ENCODE results near the gene CR2.
"Not testable (repeated sequence)": the region's sequence is repeated elsewhere in the genome, so short reads cannot be mapped to it uniquely, and the experiment has no call there.

The CR2 gene

DNA sequence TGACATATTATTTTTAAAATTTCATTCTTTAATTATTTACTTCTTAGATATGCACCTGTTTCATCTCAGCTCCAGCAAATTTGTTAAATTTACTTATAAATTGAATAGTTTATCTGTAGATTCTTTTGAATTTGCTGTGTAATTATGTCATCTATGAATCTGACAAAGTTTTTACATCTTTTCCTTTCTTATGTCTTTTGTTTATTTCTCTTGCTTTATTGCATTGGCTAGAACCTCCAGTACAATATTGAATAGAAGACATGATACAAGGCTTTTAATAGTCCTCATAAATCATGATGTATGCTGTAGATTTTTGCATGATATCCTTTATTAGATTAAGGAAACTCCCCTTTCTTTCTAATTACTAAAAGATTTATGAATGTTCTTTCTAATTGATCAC is 62.6 kb downstream of the CR2 start:
- Histone ChIP-seq H3K4me3 (ENCODE audit: low read length) (no peak overlapping the region), H3K27me3 (ENCODE audit: control insufficient read depth, insufficient read depth, low read length) (no peaks in the 10 kb centered on the region), H3K36me3 (ENCODE audit: control insufficient read depth, low read depth, low read length) (no peaks in the 10 kb centered on the region), H3K9ac (ENCODE audit: low read length) (no peak overlapping the region), H3K9me3 (ENCODE audit: control insufficient read depth, low read depth, low read length) (no peaks in the 10 kb centered on the region), H3K27ac (ENCODE audit: low read length) (no peak overlapping the region), H3K4me1 (ENCODE audit: control insufficient read depth, low read depth, low read length) (no peaks in the 10 kb centered on the region)

DNA sequence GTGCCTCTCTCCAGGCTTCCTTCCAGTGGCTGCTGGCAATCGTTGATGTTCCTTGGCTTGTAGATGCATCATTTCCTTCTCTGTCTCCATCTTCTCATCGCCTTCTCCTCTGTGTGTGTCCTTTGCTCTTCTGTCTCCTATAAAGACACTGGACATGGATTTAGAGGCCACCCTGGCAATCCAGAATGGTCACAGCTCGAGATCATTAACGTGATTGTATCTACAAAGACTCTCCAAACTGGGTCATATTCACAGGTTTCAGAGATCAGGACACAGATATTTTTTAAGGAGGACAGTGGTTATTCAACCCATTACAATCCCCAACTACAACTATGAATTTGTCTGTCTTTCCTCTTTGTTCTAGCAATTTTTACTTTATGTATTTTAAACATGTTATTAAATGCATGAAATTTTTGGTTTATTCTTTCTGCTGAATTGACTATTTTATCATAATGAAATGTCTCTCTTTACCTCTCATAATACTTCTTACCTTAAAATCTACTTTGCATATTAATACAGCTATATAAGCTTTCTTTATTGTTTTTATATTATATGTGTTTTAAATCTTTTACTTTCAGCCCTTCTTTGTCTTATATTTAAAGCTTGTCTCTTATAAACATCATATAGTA is 64.6 kb downstream of the CR2 start:
- Histone ChIP-seq H3K27ac (ENCODE audit: low read length) (no peak overlapping the region), H3K9ac (ENCODE audit: low read length) (no peak overlapping the region), H3K4me1 (ENCODE audit: control insufficient read depth, low read depth, low read length) (no peaks in the 10 kb centered on the region), H3K27me3 (ENCODE audit: control insufficient read depth, insufficient read depth, low read length) (no peaks in the 10 kb centered on the region), H3K4me3 (ENCODE audit: low read length) (no peak overlapping the region), H3K9me3 (ENCODE audit: control insufficient read depth, low read depth, low read length) (no peaks in the 10 kb centered on the region), H3K36me3 (ENCODE audit: control insufficient read depth, low read depth, low read length) (no peaks in the 10 kb centered on the region)

DNA sequence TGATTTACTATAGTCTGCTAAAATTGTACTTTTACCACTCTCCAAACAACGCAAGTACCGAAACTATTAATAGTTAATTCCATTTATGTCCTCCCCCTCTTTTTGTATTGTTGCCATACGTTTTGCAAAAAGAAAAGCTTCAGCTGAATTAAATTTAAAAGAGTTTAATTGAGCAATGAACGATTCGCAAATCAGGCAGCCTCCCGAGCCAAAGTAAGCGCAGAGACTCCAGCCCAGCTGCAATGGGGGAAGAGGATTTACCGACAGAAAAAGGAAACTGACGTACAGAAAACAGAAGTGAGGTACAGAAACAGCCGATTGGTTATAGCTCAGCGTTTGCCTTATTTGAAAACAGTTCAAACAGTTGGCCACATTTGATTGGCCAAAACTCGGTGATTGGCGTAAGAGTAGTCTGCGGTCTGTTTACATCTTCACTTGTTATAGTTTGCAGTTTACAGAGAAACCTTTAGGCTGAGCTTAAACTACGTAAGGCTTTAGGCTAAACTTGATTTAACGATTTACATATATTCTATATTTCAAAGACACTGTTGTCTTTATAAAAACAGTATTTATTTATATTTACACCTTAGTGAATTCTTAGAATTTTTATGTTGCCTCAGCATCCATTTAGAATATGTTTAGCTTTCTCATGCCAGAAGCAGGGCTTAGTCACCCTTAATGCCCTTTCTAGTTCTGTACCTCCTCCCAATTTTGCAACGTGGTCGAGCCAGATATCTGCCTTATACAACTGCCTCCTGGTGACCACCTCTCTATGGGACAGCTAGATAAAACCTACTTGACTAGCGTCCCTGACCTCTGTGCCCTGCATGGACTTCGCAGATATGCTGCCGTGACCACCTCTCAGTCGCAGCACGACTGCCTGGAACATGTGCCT is 65.6 kb downstream of the CR2 start:
- H3K9ac ChIP-seq (ENCODE audit: low read length): no peak overlapping the region
- H3K27me3 ChIP-seq (ENCODE audit: control insufficient read depth, insufficient read depth, low read length): no peaks in the 10 kb centered on the region

DNA sequence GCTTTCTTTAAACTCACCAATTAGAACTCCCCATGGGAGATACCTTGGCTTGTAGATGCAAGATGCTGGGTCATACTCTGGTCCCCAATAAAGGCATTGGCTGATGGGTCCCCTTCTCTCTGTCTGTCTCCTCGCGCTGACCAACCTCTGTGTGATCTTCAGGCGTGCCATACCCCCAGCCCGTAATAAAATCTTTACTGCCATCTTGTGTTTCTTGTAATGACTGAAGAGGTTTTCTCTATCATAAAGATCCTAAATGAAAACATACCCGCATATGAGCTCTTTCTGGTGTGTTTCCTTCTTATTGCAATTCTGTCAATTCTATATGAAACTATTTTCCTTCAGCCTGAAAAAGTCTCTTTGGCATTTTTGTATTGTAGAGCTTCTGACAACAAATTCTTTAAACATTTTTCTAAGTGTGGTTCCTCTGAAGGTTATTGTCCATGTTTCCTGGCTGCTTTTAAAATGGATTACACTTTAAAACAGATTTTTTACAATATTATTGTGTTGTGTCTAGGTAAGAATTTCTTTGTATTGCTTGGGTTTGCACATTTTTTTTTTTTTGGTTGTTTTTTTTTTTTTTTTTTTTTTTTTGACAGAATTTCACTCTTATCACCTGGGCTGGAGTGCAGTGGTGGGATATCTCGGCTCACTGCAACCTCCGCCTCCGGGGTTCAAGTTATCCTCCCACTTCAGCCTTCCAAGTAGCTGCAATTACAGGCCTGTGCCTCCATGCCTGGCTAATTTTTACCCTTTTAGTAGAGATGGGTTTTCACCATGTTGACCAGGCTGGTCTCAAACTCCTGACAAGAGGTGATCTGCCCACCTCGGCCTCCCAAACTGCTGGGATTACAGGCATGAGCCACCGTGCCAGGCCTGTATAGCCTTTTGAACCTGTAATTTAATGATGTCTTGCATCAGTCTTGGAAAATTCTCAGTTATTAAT is 66.5 kb downstream of the CR2 start:
- not testable (repeated sequence) for H3K9me3 ChIP-seq (ENCODE audit: control insufficient read depth, low read depth, low read length); H3K27ac ChIP-seq (ENCODE audit: low read length); H3K36me3 ChIP-seq (ENCODE audit: control insufficient read depth, low read depth, low read length); H3K4me1 ChIP-seq (ENCODE audit: control insufficient read depth, low read depth, low read length); H3K27me3 ChIP-seq (ENCODE audit: control insufficient read depth, insufficient read depth, low read length); H3K9ac ChIP-seq (ENCODE audit: low read length); H3K4me3 ChIP-seq (ENCODE audit: low read length)

More for the DNA sequence above, 65.6 kb downstream of the CR2 start:
- Histone ChIP-seq H3K36me3 (ENCODE audit: control insufficient read depth, low read depth, low read length) (no peaks in the 10 kb centered on the region), H3K4me1 (ENCODE audit: control insufficient read depth, low read depth, low read length) (no peaks in the 10 kb centered on the region), H3K9me3 (ENCODE audit: control insufficient read depth, low read depth, low read length) (no peaks in the 10 kb centered on the region), H3K27ac (ENCODE audit: low read length) (no peak overlapping the region), H3K4me3 (ENCODE audit: low read length) (no peak overlapping the region)

DNA sequence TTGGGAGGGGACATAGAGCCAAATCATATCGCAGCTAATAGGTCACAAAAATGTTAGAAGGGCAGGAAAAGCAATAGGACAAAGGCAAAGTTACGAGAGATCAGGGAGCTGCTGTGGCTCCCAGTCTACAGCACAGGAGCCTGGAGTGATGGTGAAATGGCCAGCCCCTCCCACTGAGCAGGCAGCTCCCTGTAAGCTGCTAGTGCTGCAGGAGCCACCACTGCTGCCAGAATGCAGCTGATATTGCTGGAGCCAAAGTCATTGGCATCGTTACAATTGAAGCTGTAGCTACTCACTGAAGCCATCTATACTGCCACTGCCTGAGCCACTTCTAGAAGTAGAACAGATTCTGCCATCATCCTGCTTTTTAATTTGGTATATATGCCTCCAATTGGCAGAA is 71.1 kb downstream of the CR2 start:
- not testable (repeated sequence) for H3K9me3 ChIP-seq (ENCODE audit: control insufficient read depth, low read depth, low read length); H3K36me3 ChIP-seq (ENCODE audit: control insufficient read depth, low read depth, low read length); H3K9ac ChIP-seq (ENCODE audit: low read length); H3K27me3 ChIP-seq (ENCODE audit: control insufficient read depth, insufficient read depth, low read length); H3K27ac ChIP-seq (ENCODE audit: low read length); H3K4me1 ChIP-seq (ENCODE audit: control insufficient read depth, low read depth, low read length); H3K4me3 ChIP-seq (ENCODE audit: low read length)

DNA sequence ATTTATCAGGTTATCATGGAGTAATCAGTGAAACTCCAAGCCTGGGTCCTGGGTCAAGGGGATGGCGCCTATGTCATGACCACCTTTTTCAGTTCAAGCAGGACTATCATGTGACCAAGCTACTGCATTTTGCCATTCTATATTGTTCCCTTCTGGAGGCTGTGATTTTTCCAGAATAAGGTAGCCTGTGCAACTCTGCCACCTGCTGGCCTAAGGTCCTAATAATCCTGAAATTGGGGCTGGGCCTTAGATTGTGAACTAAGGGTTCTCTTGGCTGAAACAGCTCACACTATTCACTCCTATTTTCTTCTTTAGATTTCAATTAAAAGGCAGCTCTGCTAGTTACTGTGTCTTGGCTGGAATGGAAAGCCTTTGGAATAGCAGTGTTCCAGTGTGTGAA is 74.3 kb downstream of the CR2 start:
- H3K27ac ChIP-seq (ENCODE audit: low read length); H3K9ac ChIP-seq (ENCODE audit: low read length); H3K9me3 ChIP-seq (ENCODE audit: control insufficient read depth, low read depth, low read length); H3K4me3 ChIP-seq (ENCODE audit: low read length); H3K36me3 ChIP-seq (ENCODE audit: control insufficient read depth, low read depth, low read length); H3K4me1 ChIP-seq (ENCODE audit: control insufficient read depth, low read depth, low read length); H3K27me3 ChIP-seq (ENCODE audit: control insufficient read depth, insufficient read depth, low read length): not testable (repeated sequence)

DNA sequence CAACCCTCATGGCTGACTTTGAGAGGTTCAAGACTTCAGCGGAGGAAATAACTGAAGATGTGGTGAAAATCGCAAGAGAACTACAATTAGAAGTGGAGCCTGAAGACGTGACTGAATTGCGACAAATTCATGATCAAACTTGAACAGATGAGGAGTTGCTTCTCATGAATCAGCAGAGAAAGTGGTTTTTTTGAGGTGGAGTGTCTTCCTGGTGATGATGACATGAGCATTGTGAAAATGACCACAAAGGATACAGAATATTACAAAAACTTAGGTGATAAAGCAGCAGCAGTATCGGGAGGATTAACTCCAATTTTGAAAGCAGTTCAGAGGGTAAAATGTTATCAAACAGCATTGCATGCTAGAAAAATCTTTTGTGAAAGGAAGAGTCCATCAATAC is 82.1 kb downstream of the CR2 start:
- not testable (repeated sequence) for H3K9me3 ChIP-seq (ENCODE audit: control insufficient read depth, low read depth, low read length); H3K4me1 ChIP-seq (ENCODE audit: control insufficient read depth, low read depth, low read length); H3K4me3 ChIP-seq (ENCODE audit: low read length); H3K36me3 ChIP-seq (ENCODE audit: control insufficient read depth, low read depth, low read length); H3K9ac ChIP-seq (ENCODE audit: low read length); H3K27me3 ChIP-seq (ENCODE audit: control insufficient read depth, insufficient read depth, low read length); H3K27ac ChIP-seq (ENCODE audit: low read length)
